ENCODE results near the gene LIG1. TPM values are rescaled to one million over a fixed set of nuclear protein-coding genes. Genes with fewer than 3 reads are reported as not detected.
A peak's percentile ranks its signal among the peaks of the same experiment; 100 is the strongest.

The LIG1 gene
- total RNA-seq, 1 donor from 2014 or later = 4.5 TPM

DNA sequence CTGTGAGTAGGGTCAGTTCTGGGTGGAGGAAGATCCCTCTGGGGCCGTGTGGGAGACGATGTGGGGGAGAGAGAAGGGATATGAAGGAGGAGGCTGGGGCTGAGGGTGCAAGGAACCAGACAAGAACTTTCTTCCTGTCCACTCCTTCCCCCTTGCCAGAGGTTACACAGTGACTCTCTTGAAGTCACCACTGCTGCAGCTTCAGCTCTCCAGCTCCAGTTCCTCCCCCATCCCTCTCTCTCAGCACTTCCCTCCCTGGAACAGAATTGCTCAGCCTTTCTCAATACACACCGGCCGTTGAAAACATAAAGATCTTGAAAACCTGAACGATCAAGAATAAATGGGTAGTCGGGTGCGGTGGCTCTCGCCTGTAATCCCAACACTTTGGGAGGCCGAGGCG, 5.4 kb upstream of the LIG1 start:
- TF ChIP-seq, protein P1, sequence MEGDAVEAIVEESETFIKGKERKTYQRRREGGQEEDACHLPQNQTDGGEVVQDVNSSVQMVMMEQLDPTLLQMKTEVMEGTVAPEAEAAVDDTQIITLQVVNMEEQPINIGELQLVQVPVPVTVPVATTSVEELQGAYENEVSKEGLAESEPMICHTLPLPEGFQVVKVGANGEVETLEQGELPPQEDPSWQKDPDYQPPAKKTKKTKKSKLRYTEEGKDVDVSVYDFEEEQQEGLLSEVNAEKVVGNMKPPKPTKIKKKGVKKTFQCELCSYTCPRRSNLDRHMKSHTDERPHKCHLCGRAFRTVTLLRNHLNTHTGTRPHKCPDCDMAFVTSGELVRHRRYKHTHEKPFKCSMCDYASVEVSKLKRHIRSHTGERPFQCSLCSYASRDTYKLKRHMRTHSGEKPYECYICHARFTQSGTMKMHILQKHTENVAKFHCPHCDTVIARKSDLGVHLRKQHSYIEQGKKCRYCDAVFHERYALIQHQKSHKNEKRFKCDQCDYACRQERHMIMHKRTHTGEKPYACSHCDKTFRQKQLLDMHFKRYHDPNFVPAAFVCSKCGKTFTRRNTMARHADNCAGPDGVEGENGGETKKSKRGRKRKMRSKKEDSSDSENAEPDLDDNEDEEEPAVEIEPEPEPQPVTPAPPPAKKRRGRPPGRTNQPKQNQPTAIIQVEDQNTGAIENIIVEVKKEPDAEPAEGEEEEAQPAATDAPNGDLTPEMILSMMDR (IDR thresholded peaks at IDR 0.05; ENCODE audit: insufficient read depth, low read length, severe bottlenecking) = no peak

DNA sequence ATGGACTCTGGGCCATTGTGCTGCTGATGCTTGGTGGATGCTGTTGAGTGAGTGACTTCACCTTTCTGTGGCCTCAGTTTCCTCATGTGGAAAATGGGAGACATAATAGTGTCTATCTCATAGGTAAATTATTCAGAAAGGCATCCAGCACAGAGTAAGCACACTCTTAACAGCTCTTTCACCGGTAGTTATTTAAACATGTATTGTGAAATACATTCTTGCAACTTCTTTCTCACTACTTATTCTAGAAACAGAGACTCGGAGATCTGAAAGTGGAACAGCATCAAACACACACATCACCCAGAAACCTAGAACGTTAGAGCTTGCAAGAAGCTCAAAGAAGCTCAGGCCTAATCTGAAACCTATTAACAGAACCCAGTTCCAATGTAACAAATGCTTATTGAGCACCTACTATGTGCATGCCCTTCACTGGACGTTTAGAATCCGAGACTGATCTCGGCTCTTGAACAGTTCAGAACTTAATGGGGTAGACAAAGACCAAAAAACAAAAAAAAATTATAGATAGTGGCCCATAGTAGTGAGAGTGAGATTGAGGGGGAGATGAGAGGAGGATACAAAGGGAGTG, 4.4 kb upstream of the LIG1 start:
- Histone ChIP-seq H3K27me3 (ENCODE audit: control insufficient read depth, insufficient read depth, low read length) (no peaks in the 10 kb centered on the region), H3K4me3 (ENCODE audit: low read depth, low read length) (no peak overlapping the region), H3K36me3 (ENCODE audit: control insufficient read depth, insufficient read depth, low read length) (peaks cover 9% of the 10 kb centered on the region)
- no peak for FAIRE-seq
- TF ChIP-seq, protein P1 (IDR thresholded peaks at IDR 0.05; ENCODE audit: insufficient read depth, low read length, severe bottlenecking) = no peak
- DNase-seq (ENCODE audit: low read depth) = no peak

More for the DNA sequence above, 5.4 kb upstream of the LIG1 start:
- peak; percentile 40 for FAIRE-seq
- Histone ChIP-seq H3K27me3 (ENCODE audit: control insufficient read depth, insufficient read depth, low read length) (no peaks in the 10 kb centered on the region), H3K36me3 (ENCODE audit: control insufficient read depth, insufficient read depth, low read length) (peaks cover 9% of the 10 kb centered on the region), H3K4me3 (ENCODE audit: low read depth, low read length) (no peak overlapping the region)
- DNase-seq (ENCODE audit: low read depth) = no peak

DNA sequence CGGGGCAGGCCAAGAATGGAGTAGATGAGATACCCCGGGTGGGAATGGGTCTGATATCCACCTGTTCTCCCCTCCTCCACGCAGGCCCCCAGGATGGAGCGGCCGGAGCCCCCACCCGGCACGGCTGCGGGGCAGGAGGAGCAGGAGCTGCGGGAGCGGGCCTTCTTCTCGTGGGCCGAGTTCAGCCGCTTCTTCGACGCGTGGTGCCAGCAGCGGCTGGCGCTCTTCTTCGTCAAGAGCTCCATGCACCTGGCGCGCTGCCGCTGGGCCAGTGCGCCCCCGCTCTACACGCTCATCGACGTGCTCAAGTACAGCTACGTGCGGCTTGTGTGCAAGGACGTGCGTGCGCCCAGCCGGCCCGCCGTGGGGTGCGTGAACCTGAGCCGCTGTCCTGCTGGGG, 1.6 kb upstream of the LIG1 start:
- no peaks in the 10 kb centered on the region for H3K27me3 ChIP-seq (ENCODE audit: control insufficient read depth, insufficient read depth, low read length)
- no peak overlapping the region for H3K4me3 ChIP-seq (ENCODE audit: low read depth, low read length)
- FAIRE-seq = no peak
- H3K36me3 ChIP-seq (ENCODE audit: control insufficient read depth, insufficient read depth, low read length) = peaks cover 9% of the 10 kb centered on the region
- TF ChIP-seq, protein P1 (IDR thresholded peaks at IDR 0.05; ENCODE audit: insufficient read depth, low read length, severe bottlenecking) = no peak
- no peak for DNase-seq (ENCODE audit: low read depth)

DNA sequence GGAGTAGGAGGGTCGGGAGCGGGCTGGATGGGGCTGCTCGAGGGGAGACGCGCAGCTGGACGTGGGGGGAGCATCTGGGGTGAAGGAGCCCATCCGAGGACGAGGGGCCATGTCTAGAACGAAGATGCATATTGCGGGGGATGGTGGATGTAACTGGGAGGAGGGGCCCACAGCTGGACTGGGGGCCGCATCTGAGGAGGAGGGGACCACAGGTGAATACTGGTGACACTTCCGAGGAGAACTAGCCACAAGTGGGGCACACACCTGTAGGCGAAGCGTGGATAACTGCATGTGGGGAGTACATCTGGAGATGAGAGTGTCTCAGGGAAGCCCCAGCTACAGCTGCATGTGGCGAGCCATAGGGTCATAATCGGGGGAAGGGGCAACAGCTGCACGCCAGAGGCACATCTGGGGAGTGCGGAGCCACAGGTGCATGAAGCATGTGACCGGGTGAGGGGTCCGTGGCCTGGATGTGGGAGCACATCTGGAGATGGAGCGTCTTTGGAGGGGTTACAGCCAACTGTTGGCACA, 738 bp upstream of the LIG1 start:
- DNase-seq (ENCODE audit: low read depth) = no peak
- FAIRE-seq = no peak
- TF ChIP-seq, protein P1 (IDR thresholded peaks at IDR 0.05; ENCODE audit: insufficient read depth, low read length, severe bottlenecking) = no peak

DNA sequence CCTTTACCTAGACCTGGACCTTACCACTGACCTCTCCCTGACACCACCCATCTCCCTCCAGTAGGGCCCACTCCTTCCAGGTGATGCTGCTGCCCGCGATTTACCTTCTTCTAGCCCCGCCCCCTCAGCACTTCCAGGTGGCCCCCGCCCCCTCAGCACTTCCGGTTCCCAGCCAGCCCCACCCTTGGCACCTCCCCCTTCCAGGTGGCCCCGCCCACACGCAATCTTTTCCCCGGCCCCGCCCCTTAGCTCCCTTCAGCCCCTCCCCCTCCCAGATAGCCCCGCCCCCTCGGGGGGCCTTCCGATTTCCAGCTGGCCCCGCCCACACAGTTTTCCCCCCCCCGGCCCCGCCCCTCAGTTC, 586 bp downstream of the LIG1 start:
- FAIRE-seq = no peak
- Histone ChIP-seq H3K4me3 (ENCODE audit: low read depth, low read length) (peak overlapping the region; percentile 76), H3K27me3 (ENCODE audit: control insufficient read depth, insufficient read depth, low read length) (no peaks in the 10 kb centered on the region), H3K36me3 (ENCODE audit: control insufficient read depth, insufficient read depth, low read length) (peaks cover 5% of the 10 kb centered on the region)
- peak; percentile 57 for DNase-seq (ENCODE audit: low read depth)
- TF ChIP-seq, protein P1 (IDR thresholded peaks at IDR 0.05; ENCODE audit: insufficient read depth, low read length, severe bottlenecking) = no peak

More for the DNA sequence above, 738 bp upstream of the LIG1 start:
- Histone ChIP-seq H3K36me3 (ENCODE audit: control insufficient read depth, insufficient read depth, low read length) (peaks cover 9% of the 10 kb centered on the region), H3K27me3 (ENCODE audit: control insufficient read depth, insufficient read depth, low read length) (no peaks in the 10 kb centered on the region), H3K4me3 (ENCODE audit: low read depth, low read length) (peak overlapping the region; percentile 76)

DNA sequence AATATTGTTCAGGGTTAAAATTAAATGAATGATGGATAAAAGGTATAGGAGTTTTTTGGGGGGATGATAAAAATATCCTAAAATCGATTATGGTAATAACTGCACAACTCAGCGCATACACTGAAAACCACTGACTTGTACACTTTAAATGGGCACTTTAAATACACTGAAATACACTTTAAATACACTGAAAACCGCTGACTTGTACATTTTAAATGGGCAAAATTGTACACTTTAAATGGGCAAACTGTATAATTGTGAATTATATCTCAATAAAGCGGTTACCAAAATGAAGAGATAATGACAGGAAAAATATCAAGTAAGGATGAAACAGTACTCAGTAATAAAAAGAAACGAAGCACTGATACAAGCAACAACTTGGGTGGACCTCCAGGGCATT, 1.5 kb downstream of the LIG1 start:
- no peak for DNase-seq (ENCODE audit: low read depth)
- Histone ChIP-seq H3K27me3 (ENCODE audit: control insufficient read depth, insufficient read depth, low read length) (no peaks in the 10 kb centered on the region), H3K4me3 (ENCODE audit: low read depth, low read length) (no peak overlapping the region), H3K36me3 (ENCODE audit: control insufficient read depth, insufficient read depth, low read length) (peaks cover 4% of the 10 kb centered on the region)
- TF ChIP-seq, protein P1 (IDR thresholded peaks at IDR 0.05; ENCODE audit: insufficient read depth, low read length, severe bottlenecking) = no peak
- no peak for FAIRE-seq

Measured in bronchial epithelial cell (primary cell).